HL-60/S4 treated with retinoic acid at 250 ng/mL for 4 days and 3 days (cell line): ENCODE data around the gene PDZRN4.
"Not testable (repeated sequence)": the region's sequence is repeated elsewhere in the genome, so short reads cannot be mapped to it uniquely, and the experiment has no call there.

Source experiments
- in situ Hi-C: fragments of 300-500 bp; cut with MboI; formaldehyde crosslinking; loops from 2 replicates; pipeline ENCODE4 v1.7.0; 2022; ENCODE audit warnings: low sequenced_read_pairs

The PDZRN4 gene

GRCh38 chr12:41188058-41188840 is at the start of gene PDZRN4:
Gene PDZRN4, plus strand, starts transcription at chr12:41188320.
- in situ Hi-C loops, result no loop called here

DNA sequence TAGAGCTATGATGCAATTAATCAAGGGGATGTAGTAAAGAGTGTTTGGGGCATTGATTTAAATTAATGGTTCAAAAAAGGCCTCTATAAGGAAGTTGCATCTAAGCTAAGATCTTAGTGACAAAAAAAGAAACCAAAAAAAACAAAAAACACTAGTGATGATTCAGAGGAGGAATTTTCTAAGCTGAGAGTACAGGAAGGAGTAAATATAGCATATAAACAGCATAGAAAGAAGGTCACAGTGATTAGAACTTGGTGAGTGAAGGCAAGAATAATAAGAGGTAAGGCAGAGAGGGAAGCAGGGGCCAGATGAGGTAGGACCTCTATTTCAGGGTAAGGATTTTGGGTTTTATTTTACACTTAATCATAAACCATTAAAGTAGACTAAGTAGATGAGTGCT is 48.0 kb upstream of the PDZRN4 start:
- in situ Hi-C loops, result no loop called here

DNA sequence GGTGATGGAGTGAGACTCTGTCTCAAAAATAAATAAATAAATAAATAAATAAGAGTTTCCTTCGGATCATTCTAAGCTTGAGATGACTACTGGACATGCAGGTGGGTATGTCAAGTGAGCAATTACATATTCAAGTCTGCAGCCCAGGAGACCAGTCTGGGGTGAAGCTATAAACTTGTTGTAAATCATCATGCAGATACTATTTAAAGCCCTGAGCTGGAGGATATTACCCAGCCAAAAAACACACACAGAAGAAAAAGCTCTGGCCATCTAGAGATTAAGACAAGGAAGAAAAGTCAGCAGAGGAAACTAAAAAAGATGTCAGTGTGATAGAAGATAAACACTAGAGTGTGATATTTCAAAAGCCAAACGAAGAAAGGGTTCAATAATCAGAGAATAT is 47.0 kb upstream of the PDZRN4 start:
- in situ Hi-C loops, result no loop called here

DNA sequence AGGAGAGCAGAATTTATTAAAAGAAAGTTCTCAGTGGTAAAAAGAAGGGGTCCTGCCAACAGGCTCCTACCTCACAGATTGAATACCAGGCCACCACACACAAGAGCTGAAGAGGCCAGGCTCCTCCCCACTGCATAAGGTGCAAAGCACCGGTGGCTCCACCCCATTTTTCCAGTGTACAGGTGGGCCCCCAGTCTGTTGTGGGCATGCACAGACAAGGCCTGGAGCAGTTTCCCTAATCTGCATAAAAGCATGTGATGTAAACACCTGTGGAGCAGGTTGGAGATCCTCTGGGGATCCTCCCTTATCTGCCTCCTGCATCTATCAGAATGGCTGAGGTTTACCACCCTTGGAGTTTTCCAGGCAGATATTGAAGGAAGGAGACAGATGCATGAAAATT is 45.7 kb upstream of the PDZRN4 start:
- in situ Hi-C loops, result no loop called here

DNA sequence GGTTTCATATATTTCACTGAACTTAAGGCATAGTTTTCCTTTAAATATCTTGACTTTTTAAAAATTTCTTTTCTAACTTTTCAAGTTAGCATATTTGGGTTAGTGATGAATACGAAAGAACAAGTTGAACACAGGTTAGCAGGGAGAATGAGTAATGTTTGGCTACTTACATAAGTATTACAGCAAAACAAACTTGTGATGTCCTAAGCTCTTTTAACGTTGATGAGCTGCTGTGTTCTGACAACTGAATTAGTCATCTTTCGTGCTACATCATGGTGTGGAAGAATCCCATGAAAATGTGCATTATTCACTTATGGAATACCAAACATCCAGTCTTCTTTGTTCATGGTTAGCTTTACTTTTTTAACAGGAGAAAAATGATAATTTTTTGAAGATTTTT is 36.3 kb upstream of the PDZRN4 start:
- in situ Hi-C loops, result no loop called here

DNA sequence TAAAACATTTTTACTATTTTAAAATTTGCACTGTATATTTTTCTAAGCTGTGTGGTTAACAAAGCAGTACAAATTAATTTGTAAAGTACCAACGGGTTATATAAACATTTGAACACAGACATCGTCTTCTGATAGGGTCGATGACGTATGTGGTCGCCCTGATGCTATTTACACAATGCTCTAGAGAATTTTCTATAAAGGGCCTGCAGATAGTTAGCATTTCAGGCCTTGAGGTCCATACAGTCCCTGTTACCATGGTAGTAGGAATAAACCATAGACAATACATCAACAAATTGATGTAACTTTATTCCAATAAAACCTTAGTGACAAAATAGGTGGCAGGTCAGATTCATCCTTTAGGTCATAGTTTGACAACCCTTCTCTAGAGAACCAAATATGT is 25.7 kb upstream of the PDZRN4 start:
- in situ Hi-C loops, result no loop called here

- in situ Hi-C loops, result no loop called here
These were observed 20.4 kb upstream of the PDZRN4 start for GRCh38 chr12:41167701-41168100.

- in situ Hi-C loops, result no loop called here
These were observed 13.5 kb upstream of the PDZRN4 start for GRCh38 chr12:41174602-41175001.

GRCh38 chr12:41179507-41179906 is 8.6 kb upstream of the PDZRN4 start:
- in situ Hi-C loops, result not testable (repeated sequence)

DNA sequence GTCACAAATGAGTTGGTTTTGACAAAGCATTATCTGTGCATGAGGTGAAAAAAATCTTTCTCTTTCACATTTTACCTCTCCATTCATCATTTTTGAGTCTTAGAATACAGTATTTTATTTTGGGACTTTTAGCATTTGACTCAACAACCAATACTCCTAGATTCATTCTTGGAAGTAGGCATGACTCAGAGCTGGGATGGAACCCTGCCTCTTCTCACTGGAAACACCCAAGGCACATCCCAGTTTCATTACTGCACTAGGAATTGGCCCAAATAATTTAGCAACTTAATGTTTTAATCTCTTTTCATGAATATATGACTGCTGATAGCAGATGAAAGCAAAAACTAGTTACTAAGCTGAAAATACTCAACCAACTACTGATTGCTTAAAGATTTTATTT is 3.3 kb upstream of the PDZRN4 start:
- in situ Hi-C loops, result no loop called here

DNA sequence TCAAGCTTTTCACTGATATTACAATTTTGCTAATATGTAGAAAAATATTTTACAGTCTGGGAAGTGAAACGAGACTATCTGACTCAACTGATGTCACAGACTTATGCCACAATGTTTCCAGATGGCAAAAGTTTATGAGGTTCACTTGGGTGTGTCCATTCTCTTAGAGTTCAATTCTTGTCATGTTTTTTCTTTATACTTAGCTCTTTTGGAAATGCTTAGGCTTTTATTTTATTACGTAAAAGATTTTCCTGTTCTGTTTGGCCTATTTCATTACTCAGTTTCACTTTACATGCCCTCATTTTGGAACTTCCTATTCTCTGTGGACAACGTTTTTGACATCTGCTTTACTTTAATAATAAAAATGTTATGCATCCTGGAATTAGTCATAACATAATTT is 2.1 kb upstream of the PDZRN4 start:
- in situ Hi-C loops, result no loop called here

DNA sequence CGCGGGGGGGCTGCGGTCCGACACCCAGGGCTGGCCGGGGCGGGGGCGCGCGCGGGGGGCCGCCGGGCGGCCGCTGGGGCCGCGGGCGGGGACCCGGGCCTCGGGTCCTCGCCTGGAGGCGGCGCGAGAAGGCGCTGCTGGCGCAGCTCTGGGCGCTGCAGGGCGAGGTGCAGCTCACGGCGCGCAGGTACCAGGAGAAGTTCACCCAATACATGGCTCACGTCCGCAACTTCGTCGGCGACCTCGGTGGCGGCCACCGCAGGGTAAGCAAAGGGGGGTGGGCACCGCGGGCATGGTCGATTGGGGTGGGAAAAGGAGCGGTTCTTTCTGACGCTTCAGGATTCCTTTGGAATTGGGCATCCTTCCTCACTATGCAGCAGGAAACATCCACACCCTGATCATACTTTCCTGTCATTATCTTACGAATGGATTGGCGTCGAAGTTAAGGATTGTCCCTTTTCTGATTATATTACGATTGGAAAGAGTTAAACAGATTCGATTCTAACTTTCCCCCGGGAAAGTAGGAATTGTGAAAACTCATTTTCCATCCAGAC is 798 bp downstream of the PDZRN4 start:
- in situ Hi-C loops, result no loop called here

DNA sequence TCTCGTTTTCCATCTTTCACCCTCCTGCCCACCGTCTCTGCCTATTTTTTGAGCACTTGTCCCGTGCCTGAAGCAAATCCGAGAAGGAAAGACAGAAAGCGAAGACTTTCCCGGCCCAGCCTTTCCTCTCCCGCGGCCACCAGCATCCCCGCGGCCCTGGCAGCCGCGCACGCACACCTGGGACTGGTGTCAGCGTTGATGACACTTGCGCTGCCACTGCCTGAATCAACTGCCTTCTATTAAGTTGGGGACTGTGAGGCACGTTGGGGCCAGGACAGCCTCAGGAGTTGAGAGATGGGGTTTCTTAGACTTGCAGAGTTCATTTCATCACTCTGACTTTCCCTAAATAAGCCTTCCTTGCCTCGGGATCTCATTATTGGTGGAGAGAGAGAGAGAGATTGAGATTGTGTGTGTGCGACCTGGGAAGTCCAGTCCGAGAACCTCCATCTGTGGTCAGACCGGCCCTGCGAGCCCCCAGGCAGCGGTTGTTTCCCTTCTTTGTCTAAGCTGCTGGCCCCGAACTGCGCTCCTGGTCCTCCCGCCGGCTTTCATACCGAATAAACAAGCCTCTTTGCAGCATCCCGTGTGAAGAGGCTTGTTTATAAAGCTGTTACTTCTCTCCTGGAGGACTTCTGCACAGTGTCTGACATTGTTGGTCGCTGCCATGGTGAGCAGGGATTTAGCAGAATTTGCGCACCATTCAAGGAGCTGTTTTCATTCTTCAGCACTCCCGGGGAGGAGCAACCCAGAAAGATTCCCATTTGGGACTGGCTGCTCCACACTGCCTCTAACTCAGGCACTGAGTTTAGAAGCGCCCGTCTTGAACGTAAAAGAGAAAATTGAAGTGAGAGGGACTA is 1.5 kb downstream of the PDZRN4 start:
- in situ Hi-C loops, result no loop called here

GRCh38 chr12:41190338-41190737 is 2.2 kb downstream of the PDZRN4 start:
- in situ Hi-C loops, result no loop called here

DNA sequence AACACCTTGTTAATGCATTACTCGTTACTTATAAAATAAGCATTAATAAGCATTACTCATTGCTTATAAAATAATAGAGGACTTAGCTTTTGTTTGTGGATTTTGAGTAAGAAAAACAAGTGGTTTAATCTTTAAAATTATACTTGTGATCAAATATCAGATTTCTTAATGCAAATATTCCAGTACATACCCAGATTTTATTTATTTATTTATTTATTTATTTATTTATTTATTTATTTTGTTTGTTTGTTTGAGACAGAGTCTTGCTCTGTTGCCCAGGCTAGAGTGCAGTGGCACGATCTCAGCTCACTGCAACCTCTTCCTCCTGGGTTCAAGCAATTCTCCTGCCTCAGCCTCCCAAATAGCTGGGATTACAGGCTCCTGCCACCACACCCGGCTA is 3.4 kb downstream of the PDZRN4 start:
- in situ Hi-C loops, result not testable (repeated sequence)

- in situ Hi-C loops, result no loop called here
These were observed 5.2 kb downstream of the PDZRN4 start for GRCh38 chr12:41193311-41193710.

- in situ Hi-C loops, result no loop called here
These were observed 13.9 kb downstream of the PDZRN4 start for GRCh38 chr12:41202051-41202450.

DNA sequence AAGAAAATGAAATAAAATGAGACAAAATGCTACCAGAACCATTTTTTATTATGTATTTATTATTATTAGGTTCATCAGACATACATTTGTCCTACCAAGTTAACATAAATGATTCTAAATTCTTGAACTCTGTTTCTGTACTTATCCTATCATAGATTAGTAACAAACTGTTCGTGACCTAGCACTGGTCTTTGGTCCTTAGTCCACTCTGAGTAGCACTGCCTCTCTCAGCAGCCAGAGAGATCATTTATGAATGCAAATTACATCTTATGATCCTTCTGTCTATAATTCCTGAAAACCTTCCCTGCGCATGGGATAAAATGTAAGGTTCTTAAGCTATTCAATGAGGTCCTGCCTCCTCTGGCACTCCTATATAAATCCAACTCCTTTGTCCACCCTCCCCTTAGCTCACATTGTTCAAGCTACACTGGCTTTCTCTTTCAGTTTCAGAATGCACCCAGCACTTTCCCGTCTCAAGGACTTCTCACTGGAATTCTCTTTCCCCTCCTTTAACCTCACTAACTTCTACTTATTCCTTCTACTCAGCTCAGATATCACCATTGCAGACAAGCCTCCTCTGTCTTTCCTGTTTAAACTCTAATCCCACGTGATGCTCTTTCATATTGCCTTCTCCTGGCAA is 17.1 kb downstream of the PDZRN4 start:
- in situ Hi-C loops, result no loop called here

DNA sequence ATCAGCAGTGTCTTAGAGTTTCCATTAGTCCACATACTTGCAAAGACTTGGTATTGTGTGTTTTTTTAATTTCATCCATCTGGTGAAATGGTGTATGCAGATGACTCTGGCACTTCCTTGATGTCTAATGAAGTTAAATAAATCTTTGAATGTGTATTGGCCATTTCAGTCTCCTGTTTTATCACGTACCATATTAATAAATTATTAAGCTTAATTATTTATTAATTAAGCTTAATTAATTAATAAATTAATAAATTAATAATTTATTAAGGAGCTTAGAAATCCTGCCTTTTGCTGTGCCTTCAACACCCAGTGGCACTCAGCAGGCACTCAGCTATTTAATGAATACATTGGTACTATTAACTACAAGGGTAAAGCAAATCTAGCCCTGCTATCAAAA is 18.2 kb downstream of the PDZRN4 start:
- in situ Hi-C loops, result no loop called here

- in situ Hi-C loops, result no loop called here
These were observed 23.3 kb downstream of the PDZRN4 start for GRCh38 chr12:41211448-41211847.

- in situ Hi-C loops, result no loop called here
These were observed 24.5 kb downstream of the PDZRN4 start for GRCh38 chr12:41212625-41213024.
